ENCODE data around the gene RBMS3.

Gene RBMS3

GRCh38 chr3:29679944-29680343 lies 399.1 kb downstream of the RBMS3 start:
- no peak for DNase-seq (ENCODE audit: low read depth)

DNA sequence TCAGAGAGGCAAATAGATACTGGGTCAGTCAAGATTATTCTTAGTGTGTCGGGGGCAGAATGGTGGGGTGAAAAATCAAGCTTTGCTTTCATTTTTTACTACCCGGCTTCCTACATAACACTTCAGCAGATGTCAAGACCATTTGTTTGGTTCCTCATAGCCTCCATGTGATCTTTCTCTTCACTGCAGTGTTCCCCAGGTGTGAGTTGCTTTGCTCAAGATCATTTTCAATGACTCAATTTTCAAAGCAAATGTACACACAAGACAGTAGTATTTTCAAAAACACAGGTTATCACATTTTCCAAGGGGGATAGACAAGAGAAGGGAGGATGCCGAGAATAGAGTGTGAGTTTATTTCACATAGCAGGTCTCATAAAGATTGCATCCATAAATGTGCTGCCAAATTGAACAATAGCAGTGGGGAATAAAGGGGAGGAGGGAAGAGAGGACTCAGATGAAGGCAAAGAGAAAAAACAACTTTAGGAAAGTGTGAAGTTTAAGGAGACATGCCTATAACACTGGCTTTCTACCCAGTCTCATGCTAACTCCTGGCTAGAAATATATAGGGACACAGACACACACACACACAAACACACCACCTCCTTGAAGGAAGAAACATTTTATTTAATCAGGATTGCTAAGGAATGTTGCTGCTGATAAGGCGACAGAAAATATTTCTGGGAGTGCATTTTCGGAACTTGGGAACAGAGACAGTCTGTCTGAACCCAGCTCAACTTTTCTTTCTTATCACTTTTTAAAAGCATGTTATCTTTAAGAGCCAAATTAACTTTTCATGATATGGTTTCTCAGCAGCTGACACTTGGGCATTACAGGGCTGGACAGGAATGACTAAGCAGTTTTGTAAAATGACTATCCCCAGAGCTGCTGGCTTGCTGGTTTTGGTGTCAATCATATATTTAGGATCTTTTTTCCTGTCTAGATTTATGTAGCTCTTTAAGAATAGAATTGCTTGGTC lies 402.4 kb downstream of the RBMS3 start:
- DNase-seq (ENCODE audit: low read depth): peak; percentile 91

DNA sequence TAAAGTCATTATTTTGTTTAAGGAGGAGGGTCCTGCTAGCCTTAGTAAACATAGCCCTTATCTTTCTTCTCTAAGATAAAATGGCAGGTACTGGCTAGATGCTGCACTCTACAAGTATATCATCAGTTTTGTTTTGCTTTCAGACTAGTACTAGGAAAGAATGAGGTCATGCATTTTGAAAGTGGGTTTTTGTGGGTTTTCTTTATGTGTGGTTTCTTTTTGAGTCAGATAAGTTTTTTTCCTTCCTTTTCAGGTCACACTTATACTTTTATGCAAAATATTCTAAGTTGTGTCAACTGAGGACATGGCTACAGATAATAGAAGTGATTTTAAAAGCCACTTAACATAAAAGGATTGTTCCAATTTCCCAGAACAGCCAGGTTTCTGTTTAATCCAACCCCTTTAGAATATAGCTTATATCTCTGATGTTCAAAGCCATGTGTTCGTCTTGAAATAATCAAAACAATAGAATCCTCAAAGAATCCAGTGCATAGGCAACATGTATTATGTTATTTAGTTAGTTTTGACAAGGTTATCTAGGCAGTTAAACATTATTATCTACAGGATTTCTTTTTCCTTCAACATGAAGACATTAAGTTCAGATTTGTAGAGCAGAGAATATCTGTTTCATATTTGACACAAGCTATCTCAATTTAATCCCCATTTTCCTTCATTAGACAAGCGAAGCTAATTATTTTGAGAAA lies 406.2 kb downstream of the RBMS3 start:
- peak; percentile 97 for DNase-seq (ENCODE audit: low read depth)

- peak; percentile 39 for DNase-seq (ENCODE audit: low read depth)
Measured at GRCh38 chr3:29690686-29691353, 409.9 kb downstream of the RBMS3 start.

GRCh38 chr3:29693863-29694262 lies 413.0 kb downstream of the RBMS3 start:
- DNase-seq (ENCODE audit: low read depth): peak; percentile 97

- no peak for DNase-seq (ENCODE audit: low read depth)
Measured at GRCh38 chr3:29694331-29694730, 413.5 kb downstream of the RBMS3 start.

DNA sequence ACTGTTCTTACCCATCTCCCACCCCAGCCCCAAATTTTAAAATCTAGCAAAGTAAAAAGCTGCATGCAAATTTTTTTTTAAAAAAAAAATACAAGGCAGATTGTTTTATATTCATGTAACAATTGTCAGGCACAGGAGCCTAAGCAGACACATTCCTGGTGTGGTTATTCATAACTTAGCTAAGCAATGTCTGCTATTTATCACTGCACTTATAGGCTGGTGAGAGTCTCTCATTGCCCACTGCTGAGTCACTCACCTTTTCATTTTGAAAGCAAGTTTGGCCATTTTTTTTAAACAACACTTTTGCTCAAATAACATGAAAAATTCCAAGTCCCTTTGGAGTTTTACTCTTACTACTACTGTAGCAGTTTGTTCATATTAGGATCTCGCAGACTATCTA lies 413.9 kb downstream of the RBMS3 start:
- DNase-seq (ENCODE audit: low read depth): peak; percentile 98

- DNase-seq (ENCODE audit: low read depth): peak; percentile 42
Measured at GRCh38 chr3:29695201-29695600, 414.3 kb downstream of the RBMS3 start.

- peak; percentile 97 for DNase-seq (ENCODE audit: low read depth)
Measured at GRCh38 chr3:29695643-29696198, 414.9 kb downstream of the RBMS3 start.

DNA sequence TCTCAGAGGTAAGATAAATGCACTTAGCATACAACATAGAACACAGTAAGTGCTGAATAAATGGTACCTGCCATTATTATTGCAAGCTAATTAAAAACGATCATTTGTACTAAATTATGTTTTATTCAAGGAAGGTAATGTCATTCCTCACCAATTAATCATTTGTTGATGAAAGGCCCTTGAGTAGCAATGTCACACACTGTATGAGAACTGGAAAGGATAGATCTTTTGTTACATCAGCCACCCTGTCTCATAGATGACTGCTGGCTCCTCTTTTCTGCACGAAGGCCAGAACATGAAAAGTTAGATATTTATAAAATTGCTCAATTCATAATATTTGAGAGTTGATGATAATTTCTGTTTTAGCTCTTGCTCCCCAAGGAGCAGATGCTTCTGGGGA lies 415.4 kb downstream of the RBMS3 start:
- DNase-seq (ENCODE audit: low read depth): no peak

DNA sequence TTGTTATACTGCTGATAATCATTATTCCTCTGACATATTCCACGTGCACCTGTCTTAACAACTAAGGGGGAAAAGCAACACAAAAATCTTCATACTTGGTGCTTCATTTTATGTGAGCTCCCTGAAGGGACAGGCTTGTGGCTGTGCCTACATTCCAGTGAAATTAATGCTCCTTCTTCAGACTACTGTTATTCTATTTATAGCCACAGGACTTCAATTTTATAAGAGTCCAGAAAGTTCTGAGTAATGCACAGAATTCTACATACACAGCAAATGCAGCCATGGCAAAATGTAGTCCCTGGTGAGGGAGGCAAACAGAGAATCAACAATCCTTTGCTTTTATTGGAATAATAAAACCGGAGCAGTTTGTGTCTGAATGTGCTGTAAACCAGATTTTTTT lies 417.1 kb downstream of the RBMS3 start:
- DNase-seq (ENCODE audit: low read depth): no peak

DNA sequence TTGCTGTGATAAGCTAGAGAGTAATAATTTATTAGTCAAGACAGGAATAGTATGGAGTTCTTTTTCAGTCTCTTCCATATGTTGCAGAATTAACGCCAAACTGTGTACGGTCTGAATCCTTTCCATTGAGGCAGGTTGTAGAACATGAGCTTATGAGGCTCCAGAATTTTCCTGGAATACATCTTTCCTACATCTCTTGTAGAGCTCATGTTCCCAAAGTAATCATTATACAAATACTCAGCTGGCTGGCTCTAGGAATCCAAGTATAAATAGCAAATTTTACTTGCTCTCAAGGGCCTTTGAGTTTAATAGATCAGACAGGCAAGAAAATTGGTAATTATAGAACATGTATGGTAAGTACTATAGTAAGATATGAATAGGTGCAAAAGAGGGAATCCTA lies 419.4 kb downstream of the RBMS3 start:
- DNase-seq (ENCODE audit: low read depth): no peak

GRCh38 chr3:29701326-29701983 lies 420.6 kb downstream of the RBMS3 start:
- DNase-seq (ENCODE audit: low read depth): no peak

DNA sequence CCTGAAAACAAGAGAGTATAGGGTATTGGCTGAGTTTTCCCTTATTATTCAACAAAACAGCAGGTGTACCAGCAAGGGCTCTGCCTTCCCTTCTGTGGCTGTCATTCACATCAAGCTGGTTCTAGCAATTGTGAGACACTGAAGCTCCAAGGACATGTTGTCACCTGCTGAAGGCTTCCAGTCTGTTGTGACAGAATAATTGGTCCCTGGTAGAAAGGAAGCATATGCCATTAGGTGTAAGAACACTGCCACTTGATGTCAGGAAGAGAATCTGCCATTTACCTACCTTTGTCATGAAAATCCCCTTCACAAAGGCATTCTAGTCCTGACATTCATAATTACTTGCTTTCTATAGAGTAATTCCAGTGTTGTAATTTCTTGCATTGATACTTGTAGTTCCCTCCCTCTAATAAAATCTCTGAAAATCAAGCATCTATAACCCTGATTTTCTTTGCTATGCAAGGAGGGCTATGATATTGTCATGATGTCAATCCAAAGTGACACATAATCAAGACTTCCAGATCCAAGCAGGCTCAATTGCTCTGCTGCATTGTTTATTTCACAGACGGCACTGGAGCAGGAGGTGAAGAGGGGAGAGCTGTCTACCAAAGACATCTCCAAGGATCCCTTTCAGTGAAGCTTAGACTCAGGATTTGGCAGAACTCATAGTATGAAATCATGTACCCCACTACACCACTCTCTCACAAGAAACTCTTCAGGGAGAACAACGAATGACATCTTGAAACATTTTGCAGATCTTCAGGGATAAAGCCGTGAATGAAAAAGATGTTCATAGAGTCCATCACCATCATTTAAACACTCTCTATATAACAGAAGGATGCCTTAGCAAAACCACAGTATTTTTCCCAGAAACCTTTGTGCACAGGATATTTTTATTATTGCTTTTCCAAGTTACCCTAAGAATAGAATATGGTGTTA lies 425.3 kb downstream of the RBMS3 start:
- DNase-seq (ENCODE audit: low read depth): no peak

DNA sequence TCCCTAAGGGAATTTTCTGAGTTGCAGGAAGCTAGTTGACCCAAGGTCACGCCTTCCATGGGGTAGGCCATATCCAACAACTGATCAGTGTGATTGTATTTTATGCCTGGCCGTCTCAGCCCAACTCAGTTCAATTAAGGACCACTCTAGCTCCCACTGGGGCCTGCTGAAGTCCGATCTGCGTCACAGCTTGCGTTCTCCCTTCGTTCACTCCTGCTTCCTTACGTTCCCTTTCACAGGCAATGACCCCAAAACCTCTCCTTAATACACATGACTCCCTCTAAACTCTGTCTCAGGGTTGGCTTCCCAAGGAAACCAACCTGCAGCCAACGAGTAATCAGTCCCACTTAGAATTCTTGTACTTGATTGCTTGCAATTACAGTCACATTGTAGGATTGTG lies 428.0 kb downstream of the RBMS3 start:
- no peak for DNase-seq (ENCODE audit: low read depth)

DNA sequence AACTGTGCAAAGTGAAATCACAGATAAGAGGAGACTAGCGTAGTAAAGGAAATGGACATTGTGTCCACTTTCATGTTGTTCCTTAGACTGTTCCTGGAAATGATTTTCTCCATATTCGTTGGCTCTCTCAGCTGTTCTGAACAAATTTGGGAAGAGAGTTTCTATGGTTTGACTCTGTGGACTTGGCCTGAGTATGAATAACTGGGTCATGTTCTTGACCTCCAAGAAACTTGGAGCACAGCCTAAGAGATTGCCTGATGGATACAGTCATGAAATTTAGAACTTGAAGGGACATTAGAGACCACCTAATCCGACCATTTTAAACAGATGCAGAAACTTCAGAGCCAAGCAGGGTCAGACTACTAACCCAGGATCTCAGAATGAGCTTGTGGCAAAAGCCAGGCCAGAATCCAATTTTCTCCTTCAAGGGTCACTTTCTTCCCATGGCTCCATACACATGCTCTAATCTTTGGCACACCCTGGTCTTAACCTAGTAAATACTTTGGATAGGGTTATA lies 430.4 kb downstream of the RBMS3 start:
- DNase-seq (ENCODE audit: low read depth): no peak

- DNase-seq (ENCODE audit: low read depth): no peak
Measured at GRCh38 chr3:29716213-29716612, 435.3 kb downstream of the RBMS3 start.

DNA sequence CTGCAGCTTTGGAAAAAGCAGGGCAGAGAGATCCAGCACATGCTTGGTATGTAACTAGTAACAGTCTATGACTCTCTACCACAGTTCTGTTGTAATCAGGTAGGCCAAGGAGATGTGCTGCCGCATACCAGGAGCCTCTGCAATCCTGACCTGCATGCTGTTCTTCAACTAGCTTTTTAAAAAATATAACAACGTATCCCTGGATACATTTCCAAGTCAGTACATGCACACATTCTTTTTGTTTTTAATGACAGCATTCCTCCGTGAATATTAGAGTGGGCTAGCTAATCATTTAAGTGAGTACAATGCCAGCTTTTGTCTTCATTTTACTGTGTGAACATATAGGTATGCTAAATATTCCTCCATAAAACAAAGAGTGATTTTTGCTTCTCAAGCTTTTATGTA lies 437.8 kb downstream of the RBMS3 start:
- DNase-seq (ENCODE audit: low read depth): peak; percentile 88

- no peak for DNase-seq (ENCODE audit: low read depth)
Measured at GRCh38 chr3:29720665-29721064, 439.8 kb downstream of the RBMS3 start.

GRCh38 chr3:29721789-29722188 lies 440.9 kb downstream of the RBMS3 start:
- DNase-seq (ENCODE audit: low read depth): peak; percentile 42

Measured in amniotic epithelial cell (primary cell).